Neural cell (in vitro differentiated cells): ENCODE results near the gene KRTDAP.

Experiments
- EP300 ChIP-seq: fragments of 450-650 bp; conservative IDR thresholded peaks from 2 replicates; pipeline ENCODE4 v1.6.1; 2014; ENCODE audit warnings: antibody characterized with exemption, mild to moderate bottlenecking, moderate library complexity; ENCODE audit not compliant: poor library complexity, severe bottlenecking
- EZH2 ChIP-seq: fragments of 200-600, 300-800 bp; shearing (Covaris generic), sonication (generic); IDR thresholded peaks from 2 replicates; pipeline ENCODE4 v1.6.1; 2014; ENCODE audit warnings: antibody characterized with exemption, low read length, borderline replicate concordance, mild to moderate bottlenecking; ENCODE audit not compliant: insufficient read depth, poor library complexity, severe bottlenecking
- POLR2AphosphoS5 ChIP-seq: IDR thresholded peaks from 2 replicates; pipeline ENCODE4 v1.6.1; 2012
- RAD21 ChIP-seq: fragments of 450-650 bp; conservative IDR thresholded peaks from 2 replicates; pipeline ENCODE4 v1.6.1; 2014; ENCODE audit warnings: antibody characterized with exemption, mild to moderate bottlenecking, moderate library complexity
- TF ChIP-seq, protein P1 (sequence below): IDR thresholded peaks from 2 replicates; pipeline ENCODE4 v1.6.1; 2012; ENCODE audit warnings: borderline replicate concordance
- TF ChIP-seq, protein P2 (sequence below): fragments of 450-650 bp; IDR thresholded peaks from 2 replicates; pipeline ENCODE4 v1.5.1; 2014; ENCODE audit warnings: antibody characterized with exemption, mild to moderate bottlenecking, moderate library complexity; ENCODE audit not compliant: poor library complexity, severe bottlenecking

DNA sequence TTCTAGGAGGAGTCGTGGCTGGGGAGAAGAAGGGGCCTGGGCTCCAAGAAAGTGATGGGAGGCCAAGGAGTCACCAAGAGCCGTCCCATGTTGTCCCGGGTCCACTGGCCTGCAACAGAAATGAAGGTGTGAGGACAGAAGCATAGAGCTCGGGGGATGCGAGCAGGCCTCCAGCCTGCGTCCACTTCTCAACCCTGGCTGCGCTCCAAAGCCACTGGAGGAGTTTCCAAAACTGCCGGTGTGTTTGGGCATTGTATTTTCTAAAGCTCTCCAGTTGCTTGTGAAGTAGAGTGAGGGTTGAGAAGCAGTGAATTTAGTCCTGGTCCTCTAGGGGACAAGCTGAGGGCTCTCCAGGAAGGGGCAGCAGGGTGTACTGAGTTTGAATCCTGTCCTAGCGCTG, 29.2 kb downstream of the KRTDAP start:
- TF ChIP-seq, protein P1, sequence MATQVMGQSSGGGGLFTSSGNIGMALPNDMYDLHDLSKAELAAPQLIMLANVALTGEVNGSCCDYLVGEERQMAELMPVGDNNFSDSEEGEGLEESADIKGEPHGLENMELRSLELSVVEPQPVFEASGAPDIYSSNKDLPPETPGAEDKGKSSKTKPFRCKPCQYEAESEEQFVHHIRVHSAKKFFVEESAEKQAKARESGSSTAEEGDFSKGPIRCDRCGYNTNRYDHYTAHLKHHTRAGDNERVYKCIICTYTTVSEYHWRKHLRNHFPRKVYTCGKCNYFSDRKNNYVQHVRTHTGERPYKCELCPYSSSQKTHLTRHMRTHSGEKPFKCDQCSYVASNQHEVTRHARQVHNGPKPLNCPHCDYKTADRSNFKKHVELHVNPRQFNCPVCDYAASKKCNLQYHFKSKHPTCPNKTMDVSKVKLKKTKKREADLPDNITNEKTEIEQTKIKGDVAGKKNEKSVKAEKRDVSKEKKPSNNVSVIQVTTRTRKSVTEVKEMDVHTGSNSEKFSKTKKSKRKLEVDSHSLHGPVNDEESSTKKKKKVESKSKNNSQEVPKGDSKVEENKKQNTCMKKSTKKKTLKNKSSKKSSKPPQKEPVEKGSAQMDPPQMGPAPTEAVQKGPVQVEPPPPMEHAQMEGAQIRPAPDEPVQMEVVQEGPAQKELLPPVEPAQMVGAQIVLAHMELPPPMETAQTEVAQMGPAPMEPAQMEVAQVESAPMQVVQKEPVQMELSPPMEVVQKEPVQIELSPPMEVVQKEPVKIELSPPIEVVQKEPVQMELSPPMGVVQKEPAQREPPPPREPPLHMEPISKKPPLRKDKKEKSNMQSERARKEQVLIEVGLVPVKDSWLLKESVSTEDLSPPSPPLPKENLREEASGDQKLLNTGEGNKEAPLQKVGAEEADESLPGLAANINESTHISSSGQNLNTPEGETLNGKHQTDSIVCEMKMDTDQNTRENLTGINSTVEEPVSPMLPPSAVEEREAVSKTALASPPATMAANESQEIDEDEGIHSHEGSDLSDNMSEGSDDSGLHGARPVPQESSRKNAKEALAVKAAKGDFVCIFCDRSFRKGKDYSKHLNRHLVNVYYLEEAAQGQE: no peak
- TF ChIP-seq, protein P2, sequence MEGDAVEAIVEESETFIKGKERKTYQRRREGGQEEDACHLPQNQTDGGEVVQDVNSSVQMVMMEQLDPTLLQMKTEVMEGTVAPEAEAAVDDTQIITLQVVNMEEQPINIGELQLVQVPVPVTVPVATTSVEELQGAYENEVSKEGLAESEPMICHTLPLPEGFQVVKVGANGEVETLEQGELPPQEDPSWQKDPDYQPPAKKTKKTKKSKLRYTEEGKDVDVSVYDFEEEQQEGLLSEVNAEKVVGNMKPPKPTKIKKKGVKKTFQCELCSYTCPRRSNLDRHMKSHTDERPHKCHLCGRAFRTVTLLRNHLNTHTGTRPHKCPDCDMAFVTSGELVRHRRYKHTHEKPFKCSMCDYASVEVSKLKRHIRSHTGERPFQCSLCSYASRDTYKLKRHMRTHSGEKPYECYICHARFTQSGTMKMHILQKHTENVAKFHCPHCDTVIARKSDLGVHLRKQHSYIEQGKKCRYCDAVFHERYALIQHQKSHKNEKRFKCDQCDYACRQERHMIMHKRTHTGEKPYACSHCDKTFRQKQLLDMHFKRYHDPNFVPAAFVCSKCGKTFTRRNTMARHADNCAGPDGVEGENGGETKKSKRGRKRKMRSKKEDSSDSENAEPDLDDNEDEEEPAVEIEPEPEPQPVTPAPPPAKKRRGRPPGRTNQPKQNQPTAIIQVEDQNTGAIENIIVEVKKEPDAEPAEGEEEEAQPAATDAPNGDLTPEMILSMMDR: no peak
- TF ChIP-seq EP300 (no peak), RAD21 (no peak), POLR2AphosphoS5 (no peak), EZH2 (no peak)
